GM21529 (cell line): ENCODE results near the gene MGMT.

Experiments used
- ATAC-seq: cut with Tn5 transposase; IDR thresholded peaks from one replicate; pipeline ENCODE4 v1.9.1; 2021; ENCODE audit not compliant: unreplicated experiment

Gene MGMT

GRCh38 chr10:129755158-129755591, 288.1 kb downstream of the MGMT start:
- no peak for ATAC-seq

GRCh38 chr10:129755621-129756020, 288.6 kb downstream of the MGMT start:
- no peak for ATAC-seq

GRCh38 chr10:129756912-129757901, 290.2 kb downstream of the MGMT start:
- no peak for ATAC-seq

- no peak for ATAC-seq
Observed at GRCh38 chr10:129758207-129759021, 291.4 kb downstream of the MGMT start.

- no peak for ATAC-seq
Observed at GRCh38 chr10:129759214-129760002, 292.4 kb downstream of the MGMT start.

GRCh38 chr10:129760003-129760315, 292.9 kb downstream of the MGMT start:
- ATAC-seq, result no peak

- no peak for ATAC-seq
Observed at GRCh38 chr10:129760416-129760815, 293.4 kb downstream of the MGMT start.

GRCh38 chr10:129761197-129761972, 294.3 kb downstream of the MGMT start:
- ATAC-seq, result no peak

- ATAC-seq, result no peak
Observed at GRCh38 chr10:129761981-129762956, 295.2 kb downstream of the MGMT start.

GRCh38 chr10:129764011-129764900, 297.2 kb downstream of the MGMT start:
- ATAC-seq, result no peak

- ATAC-seq, result no peak
Observed at GRCh38 chr10:129764901-129765663, 298.0 kb downstream of the MGMT start.

GRCh38 chr10:129765664-129766550, 298.9 kb downstream of the MGMT start:
- ATAC-seq, result no peak

GRCh38 chr10:129766611-129767550, 299.8 kb downstream of the MGMT start:
- ATAC-seq, result no peak

- no peak for ATAC-seq
Observed at GRCh38 chr10:129767751-129768150, 300.7 kb downstream of the MGMT start.
